Upper lobe of left lung (tissue), 4 donors: ENCODE measurements around the gene JAKMIP2.

Experiments
- POLR2A ChIP-seq, 4 donors: fragments of 450-650 bp; IDR thresholded peaks; one replicate each; pipeline ENCODE4 v1.5.1; 2016 to 2017; ENCODE audit warnings: antibody characterized with exemption in 4 of 4, mild to moderate bottlenecking in 2 of 4
- TF ChIP-seq, protein P1 (sequence below), 6 experiments: fragments of 450-650 bp in 4 of 6; fragments of 200-600 bp in 2 of 6; sonication (generic) in 2 of 6; IDR thresholded peaks; one replicate each; pipeline ENCODE4 v1.5.1; 2016 to 2019; ENCODE audit warnings: antibody characterized with exemption in 6 of 6

DNA sequence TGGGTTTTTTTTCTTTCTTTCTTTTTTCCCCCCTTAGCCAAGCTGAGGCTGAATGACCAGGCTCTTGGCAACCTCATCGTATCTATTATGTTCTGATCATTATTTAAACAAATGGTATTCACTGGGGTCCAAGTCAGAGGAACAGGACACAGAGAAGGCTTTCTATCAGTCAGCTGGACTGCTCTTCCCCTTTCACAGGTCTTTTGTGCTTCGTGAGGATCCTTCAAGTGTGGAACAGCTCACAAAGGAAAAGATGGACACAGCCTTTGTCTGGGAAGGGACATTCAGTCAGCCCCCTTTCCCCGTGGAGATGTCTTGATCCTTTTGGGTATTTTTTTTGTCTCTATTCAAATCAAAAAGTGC is 218.4 kb downstream of the JAKMIP2 start:
- TF ChIP-seq, protein P1, sequence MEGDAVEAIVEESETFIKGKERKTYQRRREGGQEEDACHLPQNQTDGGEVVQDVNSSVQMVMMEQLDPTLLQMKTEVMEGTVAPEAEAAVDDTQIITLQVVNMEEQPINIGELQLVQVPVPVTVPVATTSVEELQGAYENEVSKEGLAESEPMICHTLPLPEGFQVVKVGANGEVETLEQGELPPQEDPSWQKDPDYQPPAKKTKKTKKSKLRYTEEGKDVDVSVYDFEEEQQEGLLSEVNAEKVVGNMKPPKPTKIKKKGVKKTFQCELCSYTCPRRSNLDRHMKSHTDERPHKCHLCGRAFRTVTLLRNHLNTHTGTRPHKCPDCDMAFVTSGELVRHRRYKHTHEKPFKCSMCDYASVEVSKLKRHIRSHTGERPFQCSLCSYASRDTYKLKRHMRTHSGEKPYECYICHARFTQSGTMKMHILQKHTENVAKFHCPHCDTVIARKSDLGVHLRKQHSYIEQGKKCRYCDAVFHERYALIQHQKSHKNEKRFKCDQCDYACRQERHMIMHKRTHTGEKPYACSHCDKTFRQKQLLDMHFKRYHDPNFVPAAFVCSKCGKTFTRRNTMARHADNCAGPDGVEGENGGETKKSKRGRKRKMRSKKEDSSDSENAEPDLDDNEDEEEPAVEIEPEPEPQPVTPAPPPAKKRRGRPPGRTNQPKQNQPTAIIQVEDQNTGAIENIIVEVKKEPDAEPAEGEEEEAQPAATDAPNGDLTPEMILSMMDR (IDR thresholded peaks at IDR 0.05): no peak
- no peak for TF ChIP-seq POLR2A (IDR thresholded peaks at IDR 0.05)
